ENCODE measurements around the gene PKIG. TPM values are rescaled to one million over a fixed set of nuclear protein-coding genes. Genes with fewer than 3 reads are reported as not detected.

The PKIG gene
- total RNA-seq, 2 experiments from 2014 or later: 31.7 to 46.9 TPM

DNA sequence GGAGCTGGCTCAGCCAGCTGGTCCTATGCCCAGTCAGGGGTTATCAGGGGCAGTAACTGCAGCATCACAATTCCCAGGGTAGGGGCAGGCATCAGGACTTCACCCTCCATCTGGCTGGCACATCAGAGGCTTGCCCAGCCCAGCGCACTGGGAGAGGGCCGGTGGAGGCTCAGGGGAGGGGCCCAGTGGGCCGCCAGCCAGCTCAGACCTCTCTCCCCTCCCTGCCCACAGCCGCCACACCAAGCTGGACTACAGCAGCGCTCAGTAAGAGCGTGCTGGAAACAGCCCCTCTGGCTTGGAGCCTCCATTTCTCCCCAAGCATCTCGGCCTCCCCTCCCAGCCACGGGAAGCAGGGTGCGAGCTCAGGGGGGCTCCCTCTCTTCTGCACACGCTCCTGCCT, 47.2 kb downstream of the PKIG start:
- Histone ChIP-seq H3K79me2 (ENCODE audit: insufficient read depth, low read depth, low read length) (no peaks in the 10 kb centered on the region), H3K36me3 (ENCODE audit: insufficient read depth, low read length) (peaks cover 95% of the 10 kb centered on the region), H3K9me2 (ENCODE audit: insufficient read depth, low read length) (no peaks in the 10 kb centered on the region), H3K27ac (ENCODE audit: low read depth, low read length, poor library complexity, severe bottlenecking) (no peak overlapping the region), H4K20me1 (ENCODE audit: insufficient read depth, low read length) (no peaks in the 10 kb centered on the region), H3K4me1 (ENCODE audit: insufficient read depth, low read length, poor library complexity, severe bottlenecking) (no peaks in the 10 kb centered on the region), H3K4me2 (ENCODE audit: low read length) (no peak overlapping the region), H2AFZ (ENCODE audit: low read length) (no peak overlapping the region), H3K4me3 (ENCODE audit: low read depth, low read length, poor library complexity, severe bottlenecking) (no peak overlapping the region), H3K9me3 (ENCODE audit: low read length) (0 out of 2 replicates have a peak, but pooled peaks cover 4% of the 10 kb centered on the region)
- intact Hi-C loops (cut with micrococcal nuclease; ENCODE audit: unreplicated experiment): no loop called here
- no peak for DNase-seq (ENCODE audit: low spot score)
- BruUV-seq (replicated peaks): no TSS peak
- POLR2A ChIA-PET: interaction anchor here (0.7 to 1.0 kb wide), 3 partner anchors 8 to 19 kb away, joined by 3 to 4 read pairs (median 3); no protein-coding TSS in a partner anchor
- CTCF ChIA-PET (ENCODE audit: unreplicated experiment): no interaction called here
- no peak for TF ChIP-seq EZH2phosphoT487 (IDR thresholded peaks at IDR 0.05; ENCODE audit: borderline replicate concordance, low read depth, low read length)
- TF ChIP-seq, protein P1, sequence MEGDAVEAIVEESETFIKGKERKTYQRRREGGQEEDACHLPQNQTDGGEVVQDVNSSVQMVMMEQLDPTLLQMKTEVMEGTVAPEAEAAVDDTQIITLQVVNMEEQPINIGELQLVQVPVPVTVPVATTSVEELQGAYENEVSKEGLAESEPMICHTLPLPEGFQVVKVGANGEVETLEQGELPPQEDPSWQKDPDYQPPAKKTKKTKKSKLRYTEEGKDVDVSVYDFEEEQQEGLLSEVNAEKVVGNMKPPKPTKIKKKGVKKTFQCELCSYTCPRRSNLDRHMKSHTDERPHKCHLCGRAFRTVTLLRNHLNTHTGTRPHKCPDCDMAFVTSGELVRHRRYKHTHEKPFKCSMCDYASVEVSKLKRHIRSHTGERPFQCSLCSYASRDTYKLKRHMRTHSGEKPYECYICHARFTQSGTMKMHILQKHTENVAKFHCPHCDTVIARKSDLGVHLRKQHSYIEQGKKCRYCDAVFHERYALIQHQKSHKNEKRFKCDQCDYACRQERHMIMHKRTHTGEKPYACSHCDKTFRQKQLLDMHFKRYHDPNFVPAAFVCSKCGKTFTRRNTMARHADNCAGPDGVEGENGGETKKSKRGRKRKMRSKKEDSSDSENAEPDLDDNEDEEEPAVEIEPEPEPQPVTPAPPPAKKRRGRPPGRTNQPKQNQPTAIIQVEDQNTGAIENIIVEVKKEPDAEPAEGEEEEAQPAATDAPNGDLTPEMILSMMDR (conservative IDR thresholded peaks at IDR 0.05; ENCODE audit: low read length): no peak

DNA sequence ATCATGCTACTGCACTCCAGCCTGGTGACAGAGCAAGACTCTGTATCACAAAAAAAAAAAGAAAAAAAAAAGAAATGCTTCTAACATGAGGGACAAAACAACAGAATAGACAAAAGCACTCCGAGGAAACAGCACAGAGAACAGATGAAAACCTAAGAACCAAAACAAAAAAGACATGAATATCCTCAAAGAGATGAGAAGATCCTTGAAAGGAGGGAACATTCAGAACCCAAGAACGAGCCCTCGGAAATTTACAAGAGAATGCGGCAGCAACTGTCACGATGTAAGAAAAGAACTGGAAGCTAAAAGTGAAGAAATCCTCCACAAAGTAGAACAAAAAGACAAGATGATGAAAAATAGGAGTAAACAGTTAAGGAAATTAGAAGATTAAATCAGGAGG, 47.9 kb downstream of the PKIG start:
- H4K20me1 ChIP-seq (ENCODE audit: insufficient read depth, low read length): no peaks in the 10 kb centered on the region
- no peak overlapping the region for H2AFZ ChIP-seq (ENCODE audit: low read length)
- H3K4me2 ChIP-seq (ENCODE audit: low read length): no peak overlapping the region
- no peak overlapping the region for H3K4me3 ChIP-seq (ENCODE audit: low read depth, low read length, poor library complexity, severe bottlenecking)
- intact Hi-C loops (cut with micrococcal nuclease; ENCODE audit: unreplicated experiment): no loop called here
- ChIA-PET POLR2A (interaction anchor here (0.6 to 1.5 kb wide), 3 partner anchors 9 to 15 kb away, joined by 3 to 4 read pairs (median 3); no protein-coding TSS in a partner anchor), CTCF (ENCODE audit: unreplicated experiment) (no interaction called here)
- H3K27ac ChIP-seq (ENCODE audit: low read depth, low read length, poor library complexity, severe bottlenecking): no peak overlapping the region
- H3K4me1 ChIP-seq (ENCODE audit: insufficient read depth, low read length, poor library complexity, severe bottlenecking): no peaks in the 10 kb centered on the region
- H3K79me2 ChIP-seq (ENCODE audit: insufficient read depth, low read depth, low read length): no peaks in the 10 kb centered on the region
- H3K9me3 ChIP-seq (ENCODE audit: low read length): no peaks in the 10 kb centered on the region
- BruUV-seq (replicated peaks): no TSS peak
- DNase-seq (ENCODE audit: low spot score): no peak
- H3K36me3 ChIP-seq (ENCODE audit: insufficient read depth, low read length): peaks cover 95% of the 10 kb centered on the region
- TF ChIP-seq, protein P1 (conservative IDR thresholded peaks at IDR 0.05; ENCODE audit: low read length): no peak
- TF ChIP-seq EZH2phosphoT487 (IDR thresholded peaks at IDR 0.05; ENCODE audit: borderline replicate concordance, low read depth, low read length): no peak
- H3K9me2 ChIP-seq (ENCODE audit: insufficient read depth, low read length): no peaks in the 10 kb centered on the region

DNA sequence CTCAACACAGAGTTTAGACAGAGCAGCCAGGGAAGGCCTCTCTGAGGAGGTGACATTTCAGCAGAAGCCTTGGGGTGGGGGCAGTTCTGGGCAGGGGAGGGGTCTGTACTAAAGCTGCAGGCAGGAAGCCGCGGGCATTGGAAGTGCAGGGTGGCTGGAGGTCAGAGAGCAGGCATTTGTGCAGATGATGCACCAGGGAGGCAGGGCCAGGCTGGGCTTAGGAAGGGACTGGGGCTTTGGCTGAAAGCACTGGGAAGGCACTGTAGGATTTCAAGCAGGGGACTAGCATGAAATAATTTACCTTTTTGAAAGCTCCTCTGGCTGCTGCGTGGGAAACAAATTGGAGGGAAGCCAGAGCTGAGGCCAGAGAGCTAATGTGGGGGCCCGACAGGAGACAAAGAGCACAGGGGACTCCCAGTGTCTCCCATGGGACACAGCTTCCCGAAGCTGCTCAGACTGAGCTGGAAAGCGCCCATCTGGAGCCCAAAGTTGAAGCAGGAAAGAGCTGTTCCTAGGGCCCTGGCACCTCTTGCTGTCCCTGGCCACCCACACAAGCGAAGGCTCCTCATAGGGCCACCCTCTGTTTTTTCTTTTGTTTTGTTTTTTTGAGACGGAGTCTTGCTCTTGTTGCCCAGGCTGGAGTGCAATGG, 49.8 kb downstream of the PKIG start:
- intact Hi-C loops (cut with micrococcal nuclease; ENCODE audit: unreplicated experiment): no loop called here
- BruUV-seq (replicated peaks): no TSS peak
- Histone ChIP-seq H3K9me2 (ENCODE audit: insufficient read depth, low read length) (no peaks in the 10 kb centered on the region), H3K36me3 (ENCODE audit: insufficient read depth, low read length) (peaks cover 97% of the 10 kb centered on the region), H3K4me1 (ENCODE audit: insufficient read depth, low read length, poor library complexity, severe bottlenecking) (no peaks in the 10 kb centered on the region), H2AFZ (ENCODE audit: low read length) (no peak overlapping the region), H3K79me2 (ENCODE audit: insufficient read depth, low read depth, low read length) (no peaks in the 10 kb centered on the region), H4K20me1 (ENCODE audit: insufficient read depth, low read length) (no peaks in the 10 kb centered on the region), H3K4me2 (ENCODE audit: low read length) (no peak overlapping the region), H3K9me3 (ENCODE audit: low read length) (no peaks in the 10 kb centered on the region), H3K4me3 (ENCODE audit: low read depth, low read length, poor library complexity, severe bottlenecking) (no peak overlapping the region), H3K27ac (ENCODE audit: low read depth, low read length, poor library complexity, severe bottlenecking) (no peak overlapping the region)
- no peak for TF ChIP-seq EZH2phosphoT487 (IDR thresholded peaks at IDR 0.05; ENCODE audit: borderline replicate concordance, low read depth, low read length)
- TF ChIP-seq, protein P1 (conservative IDR thresholded peaks at IDR 0.05; ENCODE audit: low read length): no peak
- ChIA-PET CTCF (ENCODE audit: unreplicated experiment) (no interaction called here), POLR2A (no interaction called here)
- no peak for DNase-seq (ENCODE audit: low spot score)

Measured in OCI-LY7 (cell line).